Liver (tissue), 9 donors: ENCODE results near the gene CCDC15. TPM values are rescaled to one million over a fixed set of nuclear protein-coding genes. Genes with fewer than 3 reads are reported as not detected.

Source experiments
- DNase-seq: peaks from one replicate; pipeline ENCODE4 v3.0.0-alpha.2; 2017; ENCODE audit warnings: low spot score
- H3K27ac ChIP-seq, 2 donors: one replicate each; pipeline ENCODE4 v1.7.0; 2013; ENCODE audit warnings: inconsistent platforms in 2 of 2, low read length in 2 of 2, control low read depth in 1 of 2, low read depth in 1 of 2, mild to moderate bottlenecking in 1 of 2
- H3K27me3 ChIP-seq, 4 donors: one replicate each; pipeline versions ENCODE4 v1.6.1 to v1.7.0; 2013; ENCODE audit warnings: low read length in 3 of 4, inconsistent platforms in 1 of 4, mild to moderate bottlenecking in 1 of 4, moderate library complexity in 1 of 4; ENCODE audit not compliant: control insufficient read depth in 4 of 4, insufficient read depth in 4 of 4
- H3K36me3 ChIP-seq, 4 donors: one replicate each; pipeline versions ENCODE4 v1.6.1 to v1.7.0; 2013; ENCODE audit warnings: low read length in 3 of 4, mild to moderate bottlenecking in 3 of 4, low read depth in 1 of 4, moderate library complexity in 1 of 4; ENCODE audit not compliant: control insufficient read depth in 4 of 4, insufficient read depth in 3 of 4
- H3K4me1 ChIP-seq, 4 donors: one replicate each; pipeline versions ENCODE4 v1.6.1 to v1.7.0; 2013; ENCODE audit warnings: low read length in 3 of 4, mild to moderate bottlenecking in 3 of 4, moderate library complexity in 1 of 4; ENCODE audit not compliant: control insufficient read depth in 4 of 4, insufficient read depth in 4 of 4
- H3K4me3 ChIP-seq, 3 donors: one replicate each; pipeline versions ENCODE4 v1.6.1 to v1.7.0; 2013; ENCODE audit warnings: low read length in 3 of 3, control low read depth in 1 of 3, low read depth in 1 of 3, mild to moderate bottlenecking in 1 of 3
- H3K9ac ChIP-seq, 2 donors: one replicate each; pipeline ENCODE4 v1.7.0; 2013; ENCODE audit warnings: low read length in 2 of 2, mild to moderate bottlenecking in 2 of 2, moderate library complexity in 2 of 2, control low read depth in 1 of 2, low read depth in 1 of 2
- H3K9me3 ChIP-seq, 4 donors: one replicate each; pipeline versions ENCODE4 v1.6.1 to v1.7.0; 2013; ENCODE audit warnings: low read length in 3 of 4; ENCODE audit not compliant: control insufficient read depth in 4 of 4
- ATF3 ChIP-seq: IDR thresholded peaks from 2 replicates; pipeline ENCODE4 v1.6.1; 2016; ENCODE audit warnings: antibody characterized with exemption
- CTCF ChIP-seq: fragments of 150-350 bp; IDR thresholded peaks from 2 replicates; pipeline ENCODE4 v1.5.1; 2017; ENCODE audit warnings: improper control_type of control experiment, low read depth, low read length; ENCODE audit not compliant: missing input control
- EGR1 ChIP-seq, 2 donors: IDR thresholded peaks; 2 replicates each; pipeline ENCODE4 v1.6.1; 2016 to 2018; ENCODE audit warnings: antibody characterized with exemption in 2 of 2, low read depth in 2 of 2
- FOXA1 ChIP-seq: IDR thresholded peaks from 2 replicates; pipeline ENCODE4 v1.6.1; 2016; ENCODE audit warnings: antibody characterized with exemption
- FOXA2 ChIP-seq: IDR thresholded peaks from 2 replicates; pipeline ENCODE4 v1.6.1; 2016; ENCODE audit warnings: antibody characterized with exemption
- GABPA ChIP-seq, 2 donors: IDR thresholded peaks in 1 of 2; conservative IDR thresholded peaks in 1 of 2; 2 replicates each; pipeline ENCODE4 v1.6.1; 2016; ENCODE audit warnings: antibody characterized with exemption in 2 of 2, mild to moderate bottlenecking in 1 of 2, moderate library complexity in 1 of 2
- HNF4A ChIP-seq, 2 donors: conservative IDR thresholded peaks; 2 replicates each; pipeline ENCODE4 v1.6.1; 2016; ENCODE audit warnings: antibody characterized with exemption in 2 of 2, mild to moderate bottlenecking in 2 of 2
- HNF4G ChIP-seq: IDR thresholded peaks from 2 replicates; pipeline ENCODE4 v1.6.1; 2016; ENCODE audit warnings: antibody characterized with exemption
- JUND ChIP-seq, 2 donors: IDR thresholded peaks; 2 replicates each; pipeline ENCODE4 v1.6.1; 2016; ENCODE audit warnings: antibody characterized with exemption in 2 of 2
- MAX ChIP-seq: IDR thresholded peaks from 2 replicates; pipeline ENCODE4 v1.6.1; 2016; ENCODE audit warnings: antibody characterized with exemption
- NR2F2 ChIP-seq: IDR thresholded peaks from 2 replicates; pipeline ENCODE4 v1.6.1; 2016; ENCODE audit warnings: antibody characterized with exemption
- RAD21 ChIP-seq, 2 donors: IDR thresholded peaks; 2 replicates each; pipeline ENCODE4 v1.6.1; 2016; ENCODE audit warnings: antibody characterized with exemption in 2 of 2, mild to moderate bottlenecking in 2 of 2
- REST ChIP-seq: IDR thresholded peaks from 2 replicates; pipeline ENCODE4 v1.6.1; 2016; ENCODE audit warnings: antibody characterized with exemption, mild to moderate bottlenecking
- RXRA ChIP-seq, 2 donors: IDR thresholded peaks; 2 replicates each; pipeline ENCODE4 v1.6.1; 2017 to 2018; ENCODE audit warnings: antibody characterized with exemption in 2 of 2, mild to moderate bottlenecking in 1 of 2
- SP1 ChIP-seq: IDR thresholded peaks from 2 replicates; pipeline ENCODE4 v1.6.1; 2018; ENCODE audit warnings: antibody characterized with exemption, mild to moderate bottlenecking
- TAF1 ChIP-seq: conservative IDR thresholded peaks from 2 replicates; pipeline ENCODE4 v1.6.1; 2016; ENCODE audit warnings: antibody characterized with exemption, mild to moderate bottlenecking
- YY1 ChIP-seq: IDR thresholded peaks from 2 replicates; pipeline ENCODE4 v1.6.1; 2016; ENCODE audit warnings: antibody characterized with exemption, mild to moderate bottlenecking
- ZBTB33 ChIP-seq: IDR thresholded peaks from 2 replicates; pipeline ENCODE4 v1.6.1; 2016; ENCODE audit warnings: antibody characterized with exemption
- WGBS: extraction: QIAGEN DNeasy Blood & Tissue Kit; methylation state at CpG from one replicate; pipeline ENCODE4 v1.1.7; 2013; 5-methylcytosine and 5-hydroxymethylcytosine counted together
- polyA plus RNA-seq, 2 donors: library from polyadenylated mRNA; stranded (reverse) in 1 of 2; unstranded in 1 of 2; fragments of 200-250 nt in 1 of 2; fragments of >200 nt in 1 of 2; fragmentation: Nextera tagmentation in 1 of 2; extraction: Ambion mirVana in 1 of 2; gene quantifications; one replicate each; pipeline versions ENCODE4 v1.2.1 to v1.2.3, GENCODE V29; 2013 to 2015
- total RNA-seq, 2 donors: library from RNA; depleted of rRNA; stranded (reverse); fragments of >200 nt; gene quantifications; one replicate each; pipeline ENCODE4 v1.2.3, GENCODE V29; 2014
- donor health status: healthy.
- donor health status: healthy.
- donor health status: healthy.
- donor health status: healthy.
- donor health status: healthy.

The CCDC15 gene
- total and polyA plus RNA-seq, 4 donors: 0.35 to 3.5 (median 0.88) TPM

- Histone ChIP-seq H3K36me3 (no peaks in the 10 kb centered on the region), H3K27me3 (no peaks in the 10 kb centered on the region), H3K9me3 (no peaks in the 10 kb centered on the region), H3K4me1 (peaks cover 0 to 3% (median 0%) of the 10 kb centered on the region in 4 donors), H3K4me3 (no peak overlapping the region), H3K27ac (peak overlapping the region; percentile 19 to 52), H3K9ac (no peak overlapping the region)
- 67% methylated on average over 5 of the region's 5 CpGs for WGBS
- TF ChIP-seq EGR1 (IDR thresholded peaks at IDR 0.05; ENCODE audit: low read depth in 2 of 2) (no peak), CTCF (no peak), ZBTB33 (no peak), YY1 (no peak), TAF1 (no peak), SP1 (no peak), GABPA (IDR thresholded peaks at IDR 0.05 in 1 of 2, conservative IDR thresholded peaks at IDR 0.05 in 1 of 2) (no peak), HNF4G (no peak), NR2F2 (no peak), RXRA (IDR thresholded peaks at IDR 0.05) (no peak), FOXA2 (no peak), REST (no peak), RAD21 (IDR thresholded peaks at IDR 0.05) (no peak), MAX (no peak), JUND (IDR thresholded peaks at IDR 0.05) (no peak), HNF4A (conservative IDR thresholded peaks at IDR 0.05) (no peak), ATF3 (no peak), FOXA1 (no peak)
- DNase-seq: no peak
Observed at GRCh38 chr11:125071435-125071834, 117.4 kb downstream of the CCDC15 start.
